ENCODE measurements around the gene TFR2.

The TFR2 gene

DNA sequence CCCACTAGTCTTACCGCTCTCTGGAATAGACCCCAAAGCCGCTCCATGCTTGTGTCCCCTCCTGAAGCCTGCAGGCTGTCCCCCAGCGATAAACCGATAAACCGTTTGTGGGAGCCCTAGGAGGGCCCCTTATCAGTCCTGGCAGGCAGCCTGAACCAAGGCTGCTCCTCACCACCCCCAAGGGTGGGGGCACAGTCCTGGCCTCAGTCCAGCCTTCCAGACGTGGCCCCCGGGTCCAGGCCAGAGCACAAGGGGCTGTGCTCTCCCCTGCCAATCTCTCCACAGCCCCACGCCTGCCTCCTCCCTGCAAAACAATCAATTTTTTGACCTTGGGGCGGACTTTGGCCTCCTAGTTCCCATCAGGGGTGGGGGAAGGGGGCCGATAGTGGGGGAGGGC lies at the start of gene TFR2:
Gene TFR2 (minus strand): TSS at position 90 of the 397 bp plus-strand sequence. CDS start 43 bp downstream, at position 47.
- DNase-seq (ENCODE audit: low read depth in 2 of 3, low spot score in 2 of 3) = no peak

DNA sequence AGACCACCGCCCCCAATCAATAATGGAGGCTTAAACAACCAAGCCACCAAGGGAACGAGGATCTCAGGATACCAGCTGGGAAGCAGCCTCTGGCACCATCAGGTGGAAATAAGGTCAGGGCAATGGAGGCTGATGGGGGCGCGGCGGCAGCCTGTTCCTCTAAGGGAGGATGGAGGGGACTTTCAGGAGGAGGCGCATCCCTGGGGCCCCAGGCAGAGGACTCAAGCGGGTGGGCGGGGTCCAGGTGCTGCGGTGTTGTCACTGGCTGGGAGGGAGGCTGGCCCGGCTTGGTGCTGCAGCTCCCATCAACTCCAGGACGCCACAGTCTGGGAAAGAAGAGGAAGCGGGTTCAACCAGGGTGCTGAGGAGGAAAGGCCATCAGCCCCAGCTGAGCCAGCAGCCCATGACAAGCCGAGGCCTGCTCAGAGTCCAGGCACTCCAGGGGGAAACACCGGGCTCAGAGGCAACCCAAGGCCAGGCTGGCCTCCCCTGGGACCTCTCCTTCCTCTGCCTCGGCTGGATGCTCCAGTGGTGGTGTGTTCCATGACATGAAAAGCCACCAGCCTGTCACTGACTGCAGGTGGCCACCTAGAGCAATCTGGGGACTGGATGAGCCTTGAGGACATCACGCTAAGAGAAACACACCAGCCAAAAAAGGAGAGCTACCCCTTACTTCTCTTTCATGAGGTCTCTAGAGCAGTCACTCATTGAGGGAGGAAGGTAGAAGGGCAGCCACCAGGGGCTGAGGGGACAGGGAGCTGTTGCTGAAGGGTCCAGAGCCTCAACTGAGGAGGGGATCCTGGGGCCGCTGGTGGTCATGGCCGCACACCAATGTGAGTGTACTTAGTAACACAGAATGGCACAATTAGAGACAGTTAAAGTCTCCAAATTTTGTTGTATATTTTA lies 48.1 kb upstream of the TFR2 start:
- DNase-seq (ENCODE audit: low read depth in 2 of 3, low spot score in 2 of 3) = no peak

DNA sequence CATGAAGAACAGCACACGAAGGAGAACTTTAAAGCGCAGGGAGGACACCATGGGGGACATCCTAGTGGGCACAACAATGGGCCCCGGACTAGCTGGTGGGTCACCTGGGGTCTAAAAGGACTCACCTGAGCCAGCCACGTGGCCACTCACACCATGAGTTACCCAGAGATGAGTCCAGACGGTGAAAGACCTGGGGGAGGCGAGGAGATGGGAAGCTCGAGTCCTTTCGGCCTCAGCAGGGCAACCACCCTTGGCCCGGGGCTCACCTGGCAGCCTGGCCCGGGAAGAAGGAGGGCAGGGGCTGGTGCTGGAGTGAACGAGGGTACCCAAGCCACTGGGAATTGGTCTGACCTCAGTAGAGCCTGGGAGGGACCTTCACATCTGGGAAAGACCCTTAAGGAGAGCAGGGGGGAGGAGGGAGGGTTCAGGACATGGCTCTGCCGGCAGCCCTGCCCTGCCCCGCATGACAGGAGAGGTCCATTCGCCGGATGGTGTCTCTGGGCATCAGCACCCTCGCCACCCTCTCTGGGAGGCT lies 47.0 kb upstream of the TFR2 start:
- no peak for DNase-seq (ENCODE audit: low read depth in 2 of 3, low spot score in 2 of 3)

DNA sequence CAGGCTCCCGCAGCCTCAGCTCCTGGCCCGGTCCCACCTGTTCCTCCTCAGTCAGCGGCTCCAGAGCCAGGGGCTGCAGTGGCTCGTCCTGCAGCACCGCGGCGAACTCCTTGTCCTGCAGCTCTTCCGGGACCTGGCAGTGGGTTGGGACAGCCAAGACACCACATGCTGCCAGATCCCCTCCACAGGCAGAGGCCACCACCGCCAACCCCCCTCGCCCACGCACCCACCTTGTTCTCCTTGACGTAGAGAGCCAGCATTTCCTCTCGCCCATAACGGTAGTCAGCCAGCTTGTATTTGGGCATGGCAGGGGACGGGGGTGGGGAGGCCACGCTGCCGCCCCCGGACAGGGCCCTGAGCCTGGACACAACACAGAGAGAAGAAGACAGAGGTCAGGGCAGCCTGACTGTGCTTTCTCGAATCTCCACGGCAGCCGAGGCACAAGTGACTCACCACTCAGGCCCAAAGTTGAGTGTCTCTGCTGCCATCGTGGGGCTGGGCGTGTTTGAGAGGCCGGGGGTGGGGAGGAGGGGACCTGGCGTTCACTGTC lies 46.5 kb upstream of the TFR2 start:
- no peak for DNase-seq (ENCODE audit: low read depth in 2 of 3, low spot score in 2 of 3)

GRCh38 chr7:100687261-100687660 lies 45.9 kb upstream of the TFR2 start:
- no peak for DNase-seq (ENCODE audit: low read depth in 2 of 3, low spot score in 2 of 3)

DNA sequence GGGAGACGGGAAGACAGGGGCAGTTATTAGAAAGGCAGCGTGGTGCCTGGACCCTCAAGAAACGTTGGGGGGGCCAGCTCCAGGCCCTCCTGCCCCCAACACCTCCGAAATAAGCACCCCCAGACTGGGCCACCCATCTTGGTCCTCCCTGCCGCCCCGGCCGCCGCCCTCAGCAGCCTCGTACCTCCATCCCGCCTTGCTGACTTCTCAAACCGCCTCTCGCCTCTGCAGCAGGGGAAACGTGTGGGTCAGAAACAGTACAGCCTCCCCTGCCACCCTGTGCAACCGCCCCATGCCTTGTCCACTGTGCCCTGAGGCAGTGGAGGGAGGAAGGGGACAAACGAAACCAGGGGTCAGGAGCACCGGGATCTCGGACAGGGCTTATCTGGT lies 45.5 kb upstream of the TFR2 start:
- DNase-seq (ENCODE audit: low read depth in 2 of 3, low spot score in 2 of 3) = no peak

- no peak for DNase-seq (ENCODE audit: low read depth in 2 of 3, low spot score in 2 of 3)
Measured at GRCh38 chr7:100686201-100686821, 45.0 kb upstream of the TFR2 start.

DNA sequence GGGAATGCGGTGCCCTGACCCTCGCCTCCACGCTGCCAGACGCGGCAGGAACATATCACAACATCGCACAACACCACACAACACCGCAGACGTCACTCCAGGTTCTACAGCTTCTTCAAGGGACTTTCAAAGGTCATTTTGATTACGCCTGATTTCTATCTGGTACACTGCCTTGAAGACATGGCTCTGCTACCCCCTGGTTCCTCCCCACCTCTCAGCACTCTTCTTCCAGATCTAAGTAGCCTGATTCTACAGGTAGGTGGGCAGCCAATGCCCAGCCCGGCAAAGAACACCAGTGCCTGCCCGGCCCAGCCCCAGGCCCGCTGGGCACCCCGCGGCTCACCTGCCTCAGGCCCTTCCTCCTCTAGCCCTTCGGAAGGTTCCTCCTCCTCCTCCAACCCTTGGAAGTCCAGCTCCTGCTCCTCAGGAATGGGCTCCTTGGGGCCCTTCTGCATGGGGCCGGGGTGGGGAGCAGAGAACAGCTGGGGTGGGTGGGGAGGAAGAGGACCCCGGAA lies 44.3 kb upstream of the TFR2 start:
- DNase-seq (ENCODE audit: low read depth in 2 of 3, low spot score in 2 of 3) = no peak

DNA sequence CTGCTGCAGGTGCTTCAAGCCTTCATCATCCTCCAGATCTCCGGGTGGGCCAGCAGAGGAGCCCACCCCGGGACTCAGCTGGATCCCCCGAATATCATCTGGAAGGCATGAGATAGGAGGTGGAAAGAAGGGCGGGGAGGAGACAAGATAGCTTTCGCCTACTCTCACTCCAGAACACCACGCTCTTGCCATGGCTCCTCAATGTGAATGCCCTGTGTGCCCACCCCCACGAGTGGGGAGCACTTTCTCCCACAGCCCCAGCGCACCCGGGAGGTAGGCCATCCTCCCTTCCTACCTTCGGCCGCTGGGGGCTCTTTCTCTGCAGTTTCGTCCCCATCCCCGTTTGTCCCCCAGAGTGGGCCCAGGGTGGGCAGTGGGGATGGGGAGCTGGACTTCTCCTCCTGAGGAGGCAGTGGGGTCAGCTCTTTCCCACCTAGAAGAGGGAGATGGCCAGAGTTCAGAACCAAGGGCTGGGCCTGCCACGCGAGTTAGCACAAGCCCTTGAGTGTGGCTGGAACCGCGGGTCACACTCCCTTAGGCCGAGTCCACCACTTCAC lies 43.8 kb upstream of the TFR2 start:
- DNase-seq (ENCODE audit: low read depth in 2 of 3, low spot score in 2 of 3) = no peak

- no peak for DNase-seq (ENCODE audit: low read depth in 2 of 3, low spot score in 2 of 3)
Measured at GRCh38 chr7:100684534-100685042, 43.2 kb upstream of the TFR2 start.

GRCh38 chr7:100683659-100684533 lies 42.5 kb upstream of the TFR2 start:
- no peak for DNase-seq (ENCODE audit: low read depth in 2 of 3, low spot score in 2 of 3)

- no peak for DNase-seq (ENCODE audit: low read depth in 2 of 3, low spot score in 2 of 3)
Measured at GRCh38 chr7:100682991-100683658, 41.8 kb upstream of the TFR2 start.

GRCh38 chr7:100682228-100682741 lies 40.9 kb upstream of the TFR2 start:
- DNase-seq (ENCODE audit: low read depth in 2 of 3, low spot score in 2 of 3) = no peak

- DNase-seq (ENCODE audit: low read depth in 2 of 3, low spot score in 2 of 3) = no peak
Measured at GRCh38 chr7:100681491-100682227, 40.3 kb upstream of the TFR2 start.

DNA sequence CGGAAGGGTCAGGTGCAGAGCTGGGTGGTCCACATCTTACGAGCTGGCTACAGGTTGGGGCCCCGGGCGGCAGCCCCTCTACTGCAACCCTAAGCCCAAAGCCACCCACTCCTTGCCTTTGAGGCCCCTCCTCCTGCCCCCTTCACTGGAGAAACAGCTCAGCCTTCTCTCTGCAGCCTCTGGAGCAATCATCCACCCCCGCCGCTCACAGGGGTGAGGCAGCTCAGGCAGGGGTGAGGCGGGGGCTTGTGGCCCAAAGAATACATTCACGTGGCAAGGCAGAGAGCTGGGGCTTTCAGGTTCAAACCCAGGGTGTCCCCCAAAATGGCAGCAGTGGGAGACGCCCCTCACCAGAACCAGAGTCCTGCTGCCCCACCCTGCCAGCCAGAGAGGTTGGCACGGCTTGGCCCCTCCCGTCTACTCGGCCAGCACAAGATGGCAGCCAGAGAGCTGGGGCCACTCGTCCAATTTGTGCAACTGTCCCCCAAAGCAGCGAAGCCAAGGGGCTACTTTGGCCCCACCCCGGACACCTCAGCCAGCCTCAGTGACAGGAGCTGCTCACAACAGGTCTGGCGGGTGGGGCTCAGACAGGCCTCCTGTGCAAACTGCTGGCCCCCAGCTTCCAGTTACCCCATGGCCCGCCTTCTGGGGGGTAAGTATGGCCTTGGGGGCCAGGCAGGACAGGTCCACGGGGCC lies 39.4 kb upstream of the TFR2 start:
- DNase-seq (ENCODE audit: low read depth in 2 of 3, low spot score in 2 of 3) = no peak

DNA sequence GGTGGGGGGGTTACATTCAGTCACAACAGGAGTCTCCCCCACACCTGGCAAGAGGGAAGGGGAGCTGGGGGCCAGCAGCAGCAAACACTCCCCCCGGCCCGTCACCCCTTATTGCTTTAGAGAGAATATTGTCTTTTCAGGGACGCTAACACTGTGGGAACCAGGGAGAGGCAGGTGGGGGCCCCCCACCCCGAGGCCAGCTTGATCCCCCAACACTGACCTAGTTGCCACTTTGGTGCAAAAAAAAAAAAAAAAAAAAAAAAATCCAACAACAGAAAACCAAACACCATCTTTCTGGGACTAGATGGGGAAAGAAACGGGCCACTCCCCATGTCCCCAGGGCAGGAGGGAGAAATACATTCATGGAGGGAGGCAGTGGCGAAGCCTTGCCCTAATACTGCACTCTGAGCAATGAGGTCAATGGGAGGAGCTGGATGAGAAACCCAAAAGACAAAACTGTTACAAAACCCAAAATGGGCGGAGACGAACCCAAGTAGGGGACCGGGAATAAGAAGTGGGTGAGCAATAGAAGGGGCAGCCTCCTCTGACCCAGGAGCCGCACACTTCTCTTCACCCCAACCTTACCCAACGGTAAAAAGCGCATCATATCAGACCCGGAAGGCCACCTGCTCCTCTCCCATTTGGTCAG lies 38.7 kb upstream of the TFR2 start:
- no peak for DNase-seq (ENCODE audit: low read depth in 2 of 3, low spot score in 2 of 3)

- no peak for DNase-seq (ENCODE audit: low read depth in 2 of 3, low spot score in 2 of 3)
Measured at GRCh38 chr7:100679129-100679926, 38.0 kb upstream of the TFR2 start.
